ENCODE data around the gene PLCD4. TPM values are rescaled to one million over a fixed set of nuclear protein-coding genes. Genes with fewer than 3 reads are reported as not detected.

The PLCD4 gene
- total RNA-seq, 4 donors from 2014 or later = 0.55 to 2.5 (median 1.5) TPM

DNA sequence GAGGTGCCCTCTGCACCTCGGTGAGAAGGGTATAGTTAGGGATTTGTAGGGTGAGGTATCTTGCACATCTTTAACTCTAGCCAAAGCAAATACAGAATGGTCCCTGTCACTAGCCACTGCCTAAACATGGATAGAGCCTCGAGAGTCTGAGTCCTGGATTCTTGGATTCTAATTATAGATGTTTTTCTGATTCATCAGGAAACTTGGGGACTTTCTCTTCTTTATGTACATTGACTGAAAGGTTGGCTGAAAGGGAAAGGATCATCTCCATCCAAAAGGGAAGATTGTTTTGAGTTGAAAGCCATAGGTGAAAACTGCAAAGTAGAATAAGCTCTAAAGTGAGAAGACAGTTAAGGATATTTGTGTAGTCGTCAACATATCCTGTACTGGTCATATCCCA is 72.4 kb downstream of the PLCD4 start:
- H3K9me3 ChIP-seq = no peaks in the 10 kb centered on the region
- no peak overlapping the region for H3K27ac ChIP-seq
- H3K4me1 ChIP-seq = no peaks in the 10 kb centered on the region
- H3K36me3 ChIP-seq = peaks cover 53% of the 10 kb centered on the region
- TF ChIP-seq CTCF (IDR thresholded peaks at IDR 0.05) = no peak
- TF ChIP-seq POLR2A (IDR thresholded peaks at IDR 0.05) = no peak
- TF ChIP-seq POLR2AphosphoS5 (IDR thresholded peaks at IDR 0.05) = no peak
- TF ChIP-seq EP300 (IDR thresholded peaks at IDR 0.05) = no peak
- DNase-seq (ENCODE audit: low spot score in 2 of 2) = no peak
- WGBS = 70% methylated on average over 3 of the region's 3 CpGs
- H3K4me3 ChIP-seq = no peak overlapping the region
- H3K27me3 ChIP-seq = no peaks in the 10 kb centered on the region

Other genes starting within 250 kb of the PLCD4 start
- gene SLC11A1, start 225.6 kb upstream of the PLCD4 start, total RNA-seq = 10 to 100 TPM in 2 of 4 donors, 1 to 10 TPM in 1, under 1 TPM in 1; 0.78 to 16.1 (median 7.6) TPM
- gene CTDSP1, start 208.0 kb upstream of the PLCD4 start, total RNA-seq = 100 to 1,000 TPM in 2 of 4 donors, 10 to 100 TPM in 2; 70.3 to 140 (median 99.5) TPM
- gene VIL1, start 188.8 kb upstream of the PLCD4 start, total RNA-seq = 1 to 10 TPM in 2 of 4 donors, under 1 TPM in 2; 0.21 to 3.3 (median 1.1) TPM
- gene USP37, start 39.5 kb upstream of the PLCD4 start, total RNA-seq = 10 to 100 TPM; 10.2 to 25.9 (median 20.5) TPM
- gene CNOT9, start 39.1 kb upstream of the PLCD4 start, total RNA-seq = 10 to 100 TPM; 41.9 to 77.6 (median 46.7) TPM
- gene ZNF142, start 51.7 kb downstream of the PLCD4 start, total RNA-seq = 10 to 100 TPM; 27.4 to 38.7 (median 30.7) TPM
- gene BCS1L, start 51.8 kb downstream of the PLCD4 start, total RNA-seq = 10 to 100 TPM; 30.3 to 72.8 (median 39.2) TPM
- gene RNF25, start 64.1 kb downstream of the PLCD4 start, total RNA-seq = 10 to 100 TPM; 19.0 to 42.6 (median 23.2) TPM
- gene STK36, start 64.2 kb downstream of the PLCD4 start, total RNA-seq = 10 to 100 TPM; 20.7 to 43.4 (median 21.9) TPM
- gene TTLL4, start 102.9 kb downstream of the PLCD4 start, total RNA-seq = 10 to 100 TPM; 18.9 to 43.5 (median 25.2) TPM
- gene CYP27A1, start 174.2 kb downstream of the PLCD4 start, total RNA-seq = 10 to 100 TPM; 17.4 to 30.7 (median 21.8) TPM
- under 1 TPM in 1 of 4 donors, not detected in 3; 0.26 TPM for gene PRKAG3, start 223.9 kb downstream of the PLCD4 start, total RNA-seq

Measured in suprapubic skin (tissue), 4 donors.